Caco-2 (cell line): ENCODE measurements around the gene TRIM56. TPM values are rescaled to one million over a fixed set of nuclear protein-coding genes. Genes with fewer than 3 reads are reported as not detected.
"Not testable (repeated sequence)": the region's sequence is repeated elsewhere in the genome, so short reads cannot be mapped to it uniquely, and the experiment has no call there.

Experiments used
- BruUV-seq: library from RNA; stranded (reverse); fragments of 400-500 nt; replicated peaks from 2 replicates; lab custom pipeline; 2021; lab: Mats Ljungman, UMichigan
- CTCF ChIA-PET: fragments of 300-600 bp; sonication (Branson Sonifier 250); formaldehyde crosslinking; loops from one replicate; lab custom pipeline; 2022; ENCODE audit warnings: antibody characterized with exemption; lab: Charles Lee
- POLR2A ChIA-PET: fragments of 300-600 bp; sonication (Branson Sonifier 250); formaldehyde crosslinking; loops from one replicate; lab custom pipeline; 2022; ENCODE audit warnings: antibody characterized with exemption; lab: Charles Lee
- DNase-seq, 2 experiments: peaks; one replicate each; pipeline versions ENCODE4 v3.0.0 to v3.0.0-alpha.2; 2020 to 2022
- H3K27me3 ChIP-seq: replicated peaks from 2 replicates; pipeline ENCODE4 v1.6.0; 2011; ENCODE audit warnings: low read length; ENCODE audit not compliant: control insufficient read depth, insufficient read depth
- H3K36me3 ChIP-seq: 2 replicates; pipeline ENCODE4 v1.5.1; 2011; ENCODE audit warnings: low read length; ENCODE audit not compliant: control insufficient read depth, insufficient read depth
- H3K4me1 ChIP-seq: fragments of 250-450 bp; sonication (Bioruptor Pico); 2 replicates; pipeline ENCODE4 v1.5.1; 2020; ENCODE audit warnings: mild to moderate bottlenecking
- H3K4me3 ChIP-seq: 2 replicates; pipeline ENCODE4 v1.5.1; 2011; ENCODE audit warnings: low read depth, mild to moderate bottlenecking, control low read depth, low read length
- H3K9me3 ChIP-seq: fragments of 250-450 bp; sonication (Bioruptor Pico); 2 replicates; pipeline ENCODE4 v1.5.1; 2020; ENCODE audit warnings: mild to moderate bottlenecking, moderate library complexity
- H3K27ac Mint-ChIP-seq: one replicate; pipeline ENCODE4 v1.8.0; 2022; ENCODE audit warnings: mixed read lengths; ENCODE audit not compliant: unreplicated experiment
- H3K27me3 Mint-ChIP-seq: one replicate; pipeline ENCODE4 v1.8.0; 2022; ENCODE audit warnings: mixed read lengths; ENCODE audit not compliant: insufficient read depth, unreplicated experiment
- H3K36me3 Mint-ChIP-seq: one replicate; pipeline ENCODE4 v1.8.0; 2022; ENCODE audit warnings: mild to moderate bottlenecking, mixed read lengths; ENCODE audit not compliant: insufficient read depth, unreplicated experiment
- H3K4me1 Mint-ChIP-seq: one replicate; pipeline ENCODE4 v1.8.0; 2022; ENCODE audit warnings: low read depth, mixed read lengths; ENCODE audit not compliant: unreplicated experiment
- H3K4me3 Mint-ChIP-seq: one replicate; pipeline ENCODE4 v1.8.0; 2022; ENCODE audit warnings: mild to moderate bottlenecking, moderate library complexity, mixed read lengths; ENCODE audit not compliant: unreplicated experiment
- H3K9me3 Mint-ChIP-seq: one replicate; pipeline ENCODE4 v1.8.0; 2022; ENCODE audit warnings: mixed read lengths; ENCODE audit not compliant: unreplicated experiment
- CTCF ChIP-seq, 2 experiments: fragments of 200-600 bp in 1 of 2; IDR thresholded peaks; 1 replicate in 1 of 2; 2 replicates in 1 of 2; pipeline versions ENCODE4 v1.5.1 to v1.8.0; 2011 to 2022; ENCODE audit warnings: antibody characterized with exemption in 1 of 2, control low read depth in 1 of 2, inconsistent platforms in 1 of 2, low read depth in 1 of 2, low read length in 1 of 2, mild to moderate bottlenecking in 1 of 2, moderate library complexity in 1 of 2; ENCODE audit not compliant: insufficient read depth in 1 of 2, severe bottlenecking in 1 of 2, unreplicated experiment in 1 of 2
- intact Hi-C: fragments of 100-400 bp; cut with micrococcal nuclease; formaldehyde crosslinking; loops from one replicate; pipeline ENCODE4 v1.10.0; 2022; ENCODE audit not compliant: unreplicated experiment
- total RNA-seq: library from RNA; stranded (reverse); gene quantifications from 2 replicates; pipeline ENCODE4 v1.2.3, GENCODE V29; 2022

The TRIM56 gene
- total RNA-seq, 1 experiment from 2014 or later: 30.3 TPM

- Mint-ChIP-seq H3K36me3 (no peaks in the 10 kb centered on the region), H3K9me3 (no peaks in the 10 kb centered on the region), H3K27ac (no peak overlapping the region), H3K4me1 (peaks cover 9% of the 10 kb centered on the region), H3K27me3 (peaks cover 1% of the 10 kb centered on the region), H3K4me3 (no peak overlapping the region)
- peaks cover 5% of the 10 kb centered on the region for H3K4me1 ChIP-seq
- H3K27me3 ChIP-seq: no peaks in the 10 kb centered on the region
- intact Hi-C loops: no loop called here
- H3K36me3 ChIP-seq: no peaks in the 10 kb centered on the region
- POLR2A ChIA-PET: no interaction called here
- TF ChIP-seq CTCF (IDR thresholded peaks at IDR 0.05; ENCODE audit: insufficient read depth in 1 of 2, low read depth in 1 of 2, low read length in 1 of 2, severe bottlenecking in 1 of 2, unreplicated experiment in 1 of 2): no peak
- no peaks in the 10 kb centered on the region for H3K9me3 ChIP-seq
- CTCF ChIA-PET: interaction anchor here (0.5 to 0.6 kb wide), 2 partner anchors 50 to 164 kb away, joined by 3 to 4 read pairs; no protein-coding TSS in a partner anchor
- DNase-seq: no peak
- no TSS peak for BruUV-seq
- H3K4me3 ChIP-seq: no peak overlapping the region
Observed at GRCh38 chr7:101128040-101128834, 43.0 kb downstream of the TRIM56 start.

- CTCF ChIA-PET: interaction anchor here (0.6 to 1.1 kb wide), 2 partner anchors 14 to 171 kb away, joined by 3 to 4 read pairs; no protein-coding TSS in a partner anchor
- intact Hi-C loops: no loop called here
- Histone ChIP-seq H3K4me3 (no peak overlapping the region), H3K36me3 (no peaks in the 10 kb centered on the region), H3K9me3 (no peaks in the 10 kb centered on the region), H3K4me1 (no peaks in the 10 kb centered on the region), H3K27me3 (no peaks in the 10 kb centered on the region)
- H3K27me3 Mint-ChIP-seq: peaks cover 3% of the 10 kb centered on the region
- H3K4me1 Mint-ChIP-seq: peaks cover 9% of the 10 kb centered on the region
- no peaks in the 10 kb centered on the region for H3K36me3 Mint-ChIP-seq
- POLR2A ChIA-PET: no interaction called here
- no peak for DNase-seq
- no peak for TF ChIP-seq CTCF (IDR thresholded peaks at IDR 0.05; ENCODE audit: insufficient read depth in 1 of 2, low read depth in 1 of 2, low read length in 1 of 2, severe bottlenecking in 1 of 2, unreplicated experiment in 1 of 2)
- H3K27ac Mint-ChIP-seq: no peak overlapping the region
- H3K9me3 Mint-ChIP-seq: no peaks in the 10 kb centered on the region
- no TSS peak for BruUV-seq
- H3K4me3 Mint-ChIP-seq: no peak overlapping the region
Observed at GRCh38 chr7:101129603-101130117, 44.4 kb downstream of the TRIM56 start.

GRCh38 chr7:101132626-101133600 lies 47.6 kb downstream of the TRIM56 start:
- H3K4me1 ChIP-seq, H3K27ac Mint-ChIP-seq, H3K9me3 Mint-ChIP-seq, intact Hi-C loops, H3K27me3 ChIP-seq, CTCF ChIA-PET, H3K4me3 ChIP-seq, H3K27me3 Mint-ChIP-seq, H3K36me3 Mint-ChIP-seq, H3K36me3 ChIP-seq, H3K4me1 Mint-ChIP-seq, DNase-seq, BruUV-seq, H3K9me3 ChIP-seq, H3K4me3 Mint-ChIP-seq: not testable (repeated sequence)
- POLR2A ChIA-PET: interaction anchor here (0.5 kb wide), 2 partner anchors 46 to 175 kb away, joined by 6 to 11 read pairs; no protein-coding TSS in a partner anchor
